Globus pallidus (tissue), 1 donor: ENCODE data around the gene RNF151.
"Not testable (repeated sequence)": the region's sequence is repeated elsewhere in the genome, so short reads cannot be mapped to it uniquely, and the experiment has no call there.

Experiments
- DNase-seq: peaks from one replicate; pipeline ENCODE4 v3.0.0-alpha.2; 2015; ENCODE audit warnings: low spot score

Gene RNF151

GRCh38 chr16:1966460-1966859 lies at the start of gene RNF151:
Gene RNF151 (plus strand): TSS chr16:1966856. CDS start chr16:1966882, 26 bp downstream.
- no peak for DNase-seq

GRCh38 chr16:1917056-1917664 lies 49.5 kb upstream of the RNF151 start:
- no peak for DNase-seq

GRCh38 chr16:1917665-1918350 lies 48.8 kb upstream of the RNF151 start:
- no peak for DNase-seq

- no peak for DNase-seq
Measured at GRCh38 chr16:1918351-1919326, 48.0 kb upstream of the RNF151 start, which contains the start of gene HS3ST6. Gene HS3ST6 (minus strand): TSS chr16:1918415. CDS start chr16:1918323, 92 bp downstream.

GRCh38 chr16:1919327-1919998 lies 47.2 kb upstream of the RNF151 start:
- no peak for DNase-seq

- DNase-seq = not testable (repeated sequence)
Measured at GRCh38 chr16:1920122-1920521, 46.5 kb upstream of the RNF151 start.

GRCh38 chr16:1920727-1921171 lies 45.9 kb upstream of the RNF151 start:
- no peak for DNase-seq

GRCh38 chr16:1922357-1922756 lies 44.3 kb upstream of the RNF151 start:
- no peak for DNase-seq

- DNase-seq = no peak
Measured at GRCh38 chr16:1923299-1924034, 43.2 kb upstream of the RNF151 start.

- no peak for DNase-seq
Measured at GRCh38 chr16:1924095-1924494, 42.6 kb upstream of the RNF151 start.

- no peak for DNase-seq
Measured at GRCh38 chr16:1926271-1926670, 40.4 kb upstream of the RNF151 start.

GRCh38 chr16:1929105-1929504 lies 37.6 kb upstream of the RNF151 start:
- DNase-seq = no peak

- DNase-seq = peak; percentile 77
Measured at GRCh38 chr16:1929578-1930337, 36.9 kb upstream of the RNF151 start.

- DNase-seq = no peak
Measured at GRCh38 chr16:1930338-1930720, 36.3 kb upstream of the RNF151 start.

GRCh38 chr16:1932050-1933028 lies 34.3 kb upstream of the RNF151 start:
- DNase-seq = no peak

GRCh38 chr16:1933097-1933661 lies 33.5 kb upstream of the RNF151 start:
- no peak for DNase-seq

GRCh38 chr16:1936945-1937479 lies 29.6 kb upstream of the RNF151 start:
- DNase-seq = no peak

GRCh38 chr16:1938316-1938715 lies 28.3 kb upstream of the RNF151 start:
- no peak for DNase-seq

- DNase-seq = no peak
Measured at GRCh38 chr16:1938910-1939309, 27.7 kb upstream of the RNF151 start.
